ENCODE results near the gene RAB40B. TPM values are rescaled to one million over a fixed set of nuclear protein-coding genes. Genes with fewer than 3 reads are reported as not detected.

RAB40B gene
- total RNA-seq, 1 donor from 2014 or later: 22.4 TPM

GRCh38 chr17:82691714-82692113 is 6.8 kb downstream of the RAB40B start:
- intact Hi-C loops (cut with micrococcal nuclease): no loop called here
- no peak overlapping the region for H3K27ac ChIP-seq (replicated peaks)
- peaks cover 18% of the 10 kb centered on the region for H3K9me3 ChIP-seq (replicated peaks)
- H3K4me1 ChIP-seq: peaks cover 11% of the 10 kb centered on the region
- H3K36me3 ChIP-seq: peaks cover 5% of the 10 kb centered on the region
- no peaks in the 10 kb centered on the region for H3K27me3 ChIP-seq (ENCODE audit: low read depth)
- no peak overlapping the region for H3K4me3 ChIP-seq
- no peak for DNase-seq
- TF ChIP-seq, protein P1, sequence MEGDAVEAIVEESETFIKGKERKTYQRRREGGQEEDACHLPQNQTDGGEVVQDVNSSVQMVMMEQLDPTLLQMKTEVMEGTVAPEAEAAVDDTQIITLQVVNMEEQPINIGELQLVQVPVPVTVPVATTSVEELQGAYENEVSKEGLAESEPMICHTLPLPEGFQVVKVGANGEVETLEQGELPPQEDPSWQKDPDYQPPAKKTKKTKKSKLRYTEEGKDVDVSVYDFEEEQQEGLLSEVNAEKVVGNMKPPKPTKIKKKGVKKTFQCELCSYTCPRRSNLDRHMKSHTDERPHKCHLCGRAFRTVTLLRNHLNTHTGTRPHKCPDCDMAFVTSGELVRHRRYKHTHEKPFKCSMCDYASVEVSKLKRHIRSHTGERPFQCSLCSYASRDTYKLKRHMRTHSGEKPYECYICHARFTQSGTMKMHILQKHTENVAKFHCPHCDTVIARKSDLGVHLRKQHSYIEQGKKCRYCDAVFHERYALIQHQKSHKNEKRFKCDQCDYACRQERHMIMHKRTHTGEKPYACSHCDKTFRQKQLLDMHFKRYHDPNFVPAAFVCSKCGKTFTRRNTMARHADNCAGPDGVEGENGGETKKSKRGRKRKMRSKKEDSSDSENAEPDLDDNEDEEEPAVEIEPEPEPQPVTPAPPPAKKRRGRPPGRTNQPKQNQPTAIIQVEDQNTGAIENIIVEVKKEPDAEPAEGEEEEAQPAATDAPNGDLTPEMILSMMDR (IDR thresholded peaks at IDR 0.05; ENCODE audit: borderline replicate concordance): no peak

GRCh38 chr17:82690786-82691489 is 7.6 kb downstream of the RAB40B start:
- no peak overlapping the region for H3K27ac ChIP-seq (replicated peaks)
- no peaks in the 10 kb centered on the region for H3K27me3 ChIP-seq (ENCODE audit: low read depth)
- TF ChIP-seq, protein P1 (IDR thresholded peaks at IDR 0.05; ENCODE audit: borderline replicate concordance): no peak
- H3K36me3 ChIP-seq: peaks cover 5% of the 10 kb centered on the region
- DNase-seq: no peak
- intact Hi-C loops (cut with micrococcal nuclease): no loop called here
- peaks cover 18% of the 10 kb centered on the region for H3K9me3 ChIP-seq (replicated peaks)
- H3K4me1 ChIP-seq: peaks cover 11% of the 10 kb centered on the region
- H3K4me3 ChIP-seq: no peak overlapping the region

GRCh38 chr17:82689077-82689476 is 9.4 kb downstream of the RAB40B start:
- peaks cover 3% of the 10 kb centered on the region for H3K9me3 ChIP-seq (replicated peaks)
- no peaks in the 10 kb centered on the region for H3K36me3 ChIP-seq
- H3K4me1 ChIP-seq: peaks cover 11% of the 10 kb centered on the region
- no peak overlapping the region for H3K27ac ChIP-seq (replicated peaks)
- TF ChIP-seq, protein P1 (IDR thresholded peaks at IDR 0.05; ENCODE audit: borderline replicate concordance): no peak
- no peak for DNase-seq
- no peak overlapping the region for H3K4me3 ChIP-seq
- no peaks in the 10 kb centered on the region for H3K27me3 ChIP-seq (ENCODE audit: low read depth)
- intact Hi-C loops (cut with micrococcal nuclease): no loop called here

DNA sequence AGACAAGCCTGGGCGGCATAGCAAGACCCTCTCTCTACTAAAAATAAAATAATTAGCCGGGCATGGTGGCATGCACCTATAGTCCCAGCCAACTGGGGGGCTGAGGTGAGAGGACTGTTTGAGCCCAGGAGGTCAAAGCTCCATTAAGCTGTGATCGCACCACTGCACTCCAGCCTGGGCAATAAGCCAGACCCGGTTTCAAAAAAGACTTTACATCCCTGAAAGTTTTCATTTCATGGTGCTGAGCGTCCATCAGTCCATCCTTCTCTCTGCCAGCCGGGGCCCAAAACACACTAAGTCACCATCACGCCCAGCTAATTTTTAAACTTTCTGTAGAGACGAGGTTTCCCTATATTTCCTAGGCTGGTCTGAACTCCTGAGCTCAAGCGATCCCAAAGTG is 10.6 kb downstream of the RAB40B start:
- no peak overlapping the region for H3K4me3 ChIP-seq
- H3K4me1 ChIP-seq: peaks cover 11% of the 10 kb centered on the region
- intact Hi-C loops (cut with micrococcal nuclease): no loop called here
- no peaks in the 10 kb centered on the region for H3K27me3 ChIP-seq (ENCODE audit: low read depth)
- no peaks in the 10 kb centered on the region for H3K9me3 ChIP-seq (replicated peaks)
- H3K36me3 ChIP-seq: no peaks in the 10 kb centered on the region
- no peak for DNase-seq
- TF ChIP-seq, protein P1 (IDR thresholded peaks at IDR 0.05; ENCODE audit: borderline replicate concordance): no peak
- H3K27ac ChIP-seq (replicated peaks): peak overlapping the region; percentile 6

GRCh38 chr17:82687375-82687861 is 11.1 kb downstream of the RAB40B start:
- H3K36me3 ChIP-seq: no peaks in the 10 kb centered on the region
- H3K4me3 ChIP-seq: no peak overlapping the region
- intact Hi-C loops (cut with micrococcal nuclease): no loop called here
- no peaks in the 10 kb centered on the region for H3K9me3 ChIP-seq (replicated peaks)
- peak overlapping the region; percentile 6 for H3K27ac ChIP-seq (replicated peaks)
- TF ChIP-seq, protein P1 (IDR thresholded peaks at IDR 0.05; ENCODE audit: borderline replicate concordance): no peak
- H3K27me3 ChIP-seq (ENCODE audit: low read depth): no peaks in the 10 kb centered on the region
- peaks cover 11% of the 10 kb centered on the region for H3K4me1 ChIP-seq
- no peak for DNase-seq
